SK-N-SH (cell line): ENCODE measurements around the gene BAG3. TPM values are rescaled to one million over a fixed set of nuclear protein-coding genes. Genes with fewer than 3 reads are reported as not detected.

Experiments
- CTCF ChIA-PET: fragments of 300-600, 350-600 bp; formaldehyde crosslinking; extraction: SDS; loops from one replicate; lab custom pipeline; 2021; lab: Yijun Ruan, JAX
- POLR2A ChIA-PET: fragments of 350-600 bp; sonication (Branson Sonifier 250); formaldehyde crosslinking; extraction: SDS; loops from one replicate; lab custom pipeline; 2020; ENCODE audit warnings: antibody characterized with exemption, inconsistent platforms; lab: Yijun Ruan, JAX
- DNase-seq: peaks from one replicate; pipeline ENCODE4 v3.0.0; 2012
- H2AFZ ChIP-seq: fragments of 200-600 bp; sonication (generic); 2 replicates; pipeline ENCODE4 v1.8.1; 2016; ENCODE audit warnings: antibody characterized with exemption, mild to moderate bottlenecking, low read depth
- H3F3A ChIP-seq: fragments of 200-600 bp; sonication (generic); replicated peaks from 2 replicates; pipeline ENCODE3; 2016; ENCODE audit warnings: antibody characterized with exemption, mild to moderate bottlenecking; ENCODE audit not compliant: insufficient read depth
- H3K27ac ChIP-seq, 2 experiments: fragments of 200-500 bp in 1 of 2; fragments of 200-600 bp in 1 of 2; sonication (Bioruptor generic) in 1 of 2; sonication (generic), shearing (Covaris generic) in 1 of 2; 2 replicates each; pipeline versions ENCODE4 v1.5.1 to v1.6.1; 2014 to 2016; ENCODE audit warnings: low read depth in 2 of 2, inconsistent platforms in 1 of 2, low read length in 1 of 2, mild to moderate bottlenecking in 1 of 2, mixed read lengths in 1 of 2
- H3K27me3 ChIP-seq: fragments of 200-600 bp; sonication (generic), shearing (Covaris generic); 2 replicates; pipeline ENCODE4 v1.6.1; 2016; ENCODE audit warnings: mixed run types; ENCODE audit not compliant: insufficient read depth
- H3K36me3 ChIP-seq, 2 experiments: fragments of 200-500 bp in 1 of 2; fragments of 200-600 bp in 1 of 2; sonication (Bioruptor generic) in 1 of 2; sonication (generic) in 1 of 2; replicated peaks in 1 of 2; 2 replicates each; pipeline versions ENCODE3 to v1.5.1; 2014 to 2016; ENCODE audit warnings: low read length in 1 of 2, mild to moderate bottlenecking in 1 of 2; ENCODE audit not compliant: insufficient read depth in 2 of 2, control insufficient read depth in 1 of 2
- H3K4me1 ChIP-seq, 2 experiments: fragments of 200-500 bp in 1 of 2; fragments of 200-600 bp in 1 of 2; sonication (Bioruptor generic) in 1 of 2; sonication (generic), shearing (Covaris generic) in 1 of 2; 2 replicates each; pipeline versions ENCODE4 v1.5.1 to v1.6.1; 2014 to 2016; ENCODE audit warnings: low read depth in 1 of 2, low read length in 1 of 2, mixed run types in 1 of 2; ENCODE audit not compliant: insufficient read depth in 2 of 2, control insufficient read depth in 1 of 2
- H3K4me2 ChIP-seq: fragments of 200-600 bp; sonication (generic), shearing (Covaris generic); 2 replicates; pipeline ENCODE4 v1.6.1; 2017; ENCODE audit warnings: mixed run types
- H3K4me3 ChIP-seq, 2 experiments: fragments of 200-500 bp in 1 of 2; fragments of 200-600 bp in 1 of 2; sonication (Bioruptor generic) in 1 of 2; sonication (generic), shearing (Covaris generic) in 1 of 2; 2 replicates each; pipeline versions ENCODE4 v1.5.1 to v1.8.1; 2014 to 2016; ENCODE audit warnings: low read depth in 2 of 2, inconsistent platforms in 1 of 2, low read length in 1 of 2, mild to moderate bottlenecking in 1 of 2, mixed read lengths in 1 of 2, moderate library complexity in 1 of 2
- H3K79me2 ChIP-seq: fragments of 200-600 bp; sonication (generic); 2 replicates; pipeline ENCODE4 v1.8.1; 2017; ENCODE audit warnings: mild to moderate bottlenecking; ENCODE audit not compliant: insufficient read depth
- H3K9ac ChIP-seq: fragments of 200-600 bp; sonication (generic); 2 replicates; pipeline ENCODE4 v1.6.1; 2017; ENCODE audit warnings: mixed run types
- H3K9me2 ChIP-seq: fragments of 200-600 bp; sonication (generic); 2 replicates; pipeline ENCODE4 v1.6.1; 2017; ENCODE audit warnings: mixed run types
- H3K9me3 ChIP-seq: fragments of 200-600 bp; sonication (generic); 2 replicates; pipeline ENCODE4 v1.6.1; 2017; ENCODE audit warnings: mixed run types, mild to moderate bottlenecking, moderate library complexity
- H4K20me1 ChIP-seq: fragments of 200-600 bp; sonication (generic); 2 replicates; pipeline ENCODE4 v1.6.1; 2017; ENCODE audit warnings: mild to moderate bottlenecking, mixed run types; ENCODE audit not compliant: insufficient read depth
- CHD2 ChIP-seq: fragments of 150-350 bp; IDR thresholded peaks from 2 replicates; pipeline ENCODE4 v1.6.1; 2018; ENCODE audit warnings: low read length; ENCODE audit not compliant: partially characterized antibody
- CTCF ChIP-seq: fragments of 200-600 bp; sonication (generic); IDR thresholded peaks from 2 replicates; pipeline ENCODE4 v1.6.1; 2017; ENCODE audit warnings: antibody characterized with exemption, mild to moderate bottlenecking, moderate library complexity
- ELF1 ChIP-seq: IDR thresholded peaks from 2 replicates; pipeline ENCODE4 v1.4.0; 2012
- EP300 ChIP-seq, 2 experiments: IDR thresholded peaks; 2 replicates each; pipeline versions ENCODE4 v1.4.0 to v1.6.1; 2012; ENCODE audit warnings: borderline replicate concordance in 1 of 2, low read depth in 1 of 2, low read length in 1 of 2
- FOSL2 ChIP-seq: IDR thresholded peaks from 2 replicates; pipeline ENCODE4 v1.4.0; 2012; ENCODE audit warnings: low read depth, mild to moderate bottlenecking, moderate library complexity, borderline replicate concordance
- FOXJ3 ChIP-seq: sonication (generic); formaldehyde crosslinking; IDR thresholded peaks from 2 replicates; pipeline ENCODE4 v1.5.1; 2020; ENCODE audit warnings: mild to moderate bottlenecking, missing genetic modification reagents
- GABPA ChIP-seq: IDR thresholded peaks from 2 replicates; pipeline ENCODE4 v1.4.0; 2012; ENCODE audit warnings: low read depth, mild to moderate bottlenecking
- GATA2 ChIP-seq: sonication (generic); formaldehyde crosslinking; IDR thresholded peaks from 2 replicates; pipeline ENCODE4 v1.5.0; 2020; ENCODE audit warnings: mild to moderate bottlenecking, missing genetic modification reagents
- MEF2A ChIP-seq: IDR thresholded peaks from 2 replicates; pipeline ENCODE4 v1.4.0; 2012; ENCODE audit warnings: low read depth, borderline replicate concordance
- POLR2AphosphoS5 ChIP-seq: IDR thresholded peaks from 2 replicates; pipeline ENCODE4 v1.6.1; 2012; ENCODE audit warnings: low read depth, low read length
- RAD21 ChIP-seq: IDR thresholded peaks from 2 replicates; pipeline ENCODE4 v1.6.1; 2012; ENCODE audit warnings: mild to moderate bottlenecking, low read length
- RCOR1 ChIP-seq: fragments of 150-350 bp; IDR thresholded peaks from 2 replicates; pipeline ENCODE4 v1.6.1; 2017; ENCODE audit warnings: antibody characterized with exemption, low read length
- RFX5 ChIP-seq: IDR thresholded peaks from 2 replicates; pipeline ENCODE4 v1.6.1; 2012; ENCODE audit warnings: mild to moderate bottlenecking, improper control_type of control experiment, low read length
- RXRA ChIP-seq: IDR thresholded peaks from 2 replicates; pipeline ENCODE4 v1.4.0; 2012; ENCODE audit warnings: low read depth, mild to moderate bottlenecking, borderline replicate concordance
- SIN3A ChIP-seq: IDR thresholded peaks from 2 replicates; pipeline ENCODE4 v1.6.1; 2012; ENCODE audit warnings: low read depth, mild to moderate bottlenecking, low read length, moderate library complexity, borderline replicate concordance
- SMC3 ChIP-seq: IDR thresholded peaks from 2 replicates; pipeline ENCODE4 v1.6.1; 2012; ENCODE audit warnings: low read depth, low read length, improper control_type of control experiment
- TCF12 ChIP-seq: IDR thresholded peaks from 2 replicates; pipeline ENCODE4 v1.4.0; 2012
- TEAD4 ChIP-seq: IDR thresholded peaks from 2 replicates; pipeline ENCODE4 v1.4.0; 2012; ENCODE audit warnings: mild to moderate bottlenecking, borderline replicate concordance; ENCODE audit not compliant: insufficient read depth
- YY1 ChIP-seq: IDR thresholded peaks from 2 replicates; pipeline ENCODE4 v1.4.0; 2012; ENCODE audit warnings: low read depth, mild to moderate bottlenecking
- polyA plus RNA-seq, 3 experiments: library from polyadenylated mRNA; depleted of rRNA; stranded (reverse); fragments of >200 nt; gene quantifications; 2 replicates each; pipeline ENCODE4 v1.2.3, GENCODE V29; 2012
- TF ChIP-seq, protein P1 (sequence below): IDR thresholded peaks from 2 replicates; pipeline ENCODE4 v1.4.0; 2012; ENCODE audit warnings: low read depth, borderline replicate concordance

The BAG3 gene
- polyA plus RNA-seq, 1 of the 3 experiments (the other 2 are of a cell fraction), result 9.2 TPM

GRCh38 chr10:119604468-119604867 is 46.7 kb upstream of the BAG3 start:
- Histone ChIP-seq H3K27me3 (no peaks in the 10 kb centered on the region), H3F3A (peaks cover 4% of the 10 kb centered on the region), H3K27ac (no peak overlapping the region), H3K79me2 (no peaks in the 10 kb centered on the region), H3K9ac (no peak overlapping the region), H3K9me3 (no peaks in the 10 kb centered on the region), H3K36me3 (no peaks in the 10 kb centered on the region), H3K9me2 (no peaks in the 10 kb centered on the region), H3K4me2 (no peak overlapping the region), H2AFZ (no peak overlapping the region), H4K20me1 (no peaks in the 10 kb centered on the region), H3K4me1 (peaks cover 0 to 4% of the 10 kb centered on the region in 2 experiments; a peak in 1 of 4 replicates), H3K4me3 (no peak overlapping the region)
- ChIA-PET CTCF (interaction anchor here (1.2 kb wide), 1 partner anchor 39 kb away, joined by 3 read pairs; no protein-coding TSS in a partner anchor), POLR2A (no interaction called here)
- DNase-seq, result no peak
- no peak for TF ChIP-seq CTCF
- TF ChIP-seq YY1, result no peak
- no peak for TF ChIP-seq MEF2A
- no peak for TF ChIP-seq ELF1
- TF ChIP-seq RFX5, result no peak
- TF ChIP-seq TEAD4, result no peak
- TF ChIP-seq GABPA, result no peak
- no peak for TF ChIP-seq RXRA
- no peak for TF ChIP-seq TCF12
- TF ChIP-seq SIN3A, result no peak
- no peak for TF ChIP-seq RCOR1
- no peak for TF ChIP-seq EP300 (IDR thresholded peaks at IDR 0.05; ENCODE audit: borderline replicate concordance in 1 of 2, low read depth in 1 of 2, low read length in 1 of 2)
- TF ChIP-seq, protein P1, sequence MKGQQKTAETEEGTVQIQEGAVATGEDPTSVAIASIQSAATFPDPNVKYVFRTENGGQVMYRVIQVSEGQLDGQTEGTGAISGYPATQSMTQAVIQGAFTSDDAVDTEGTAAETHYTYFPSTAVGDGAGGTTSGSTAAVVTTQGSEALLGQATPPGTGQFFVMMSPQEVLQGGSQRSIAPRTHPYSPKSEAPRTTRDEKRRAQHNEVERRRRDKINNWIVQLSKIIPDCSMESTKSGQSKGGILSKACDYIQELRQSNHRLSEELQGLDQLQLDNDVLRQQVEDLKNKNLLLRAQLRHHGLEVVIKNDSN, result no peak
- no peak for TF ChIP-seq RAD21
- no peak for TF ChIP-seq FOXJ3 (CRISPR knock-in tag)
- TF ChIP-seq POLR2AphosphoS5, result no peak
- no peak for TF ChIP-seq CHD2
- no peak for TF ChIP-seq FOSL2
- TF ChIP-seq GATA2 (CRISPR knock-in tag), result no peak
- no peak for TF ChIP-seq SMC3
- TF ChIP-seq, all 33 proteins: peak for 0
